ENCODE data around the gene SLC25A21. TPM values are rescaled to one million over a fixed set of nuclear protein-coding genes. Genes with fewer than 3 reads are reported as not detected.

SLC25A21 gene
- total and polyA plus RNA-seq, 2 experiments from 2014 or later, result 10.6 to 12.1 TPM

DNA sequence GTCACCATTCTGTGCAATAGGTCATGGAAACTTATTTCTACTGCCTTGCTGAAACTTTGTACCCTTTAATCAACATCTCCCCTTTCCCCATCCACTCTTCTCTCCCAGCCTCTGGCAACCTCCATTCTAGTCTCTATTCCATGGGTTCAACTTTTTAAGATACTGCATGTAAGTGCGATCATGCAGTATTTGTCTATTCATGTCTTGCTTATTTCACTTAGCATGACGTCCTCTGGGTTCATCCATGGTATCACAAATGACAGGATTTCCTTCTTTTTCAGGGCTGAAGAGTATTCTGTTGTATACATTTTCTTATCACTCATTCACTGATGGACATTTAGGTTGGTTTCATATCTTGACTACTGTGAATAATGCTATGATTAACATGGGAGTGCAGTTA is 288.4 kb downstream of the SLC25A21 start:
- no peak overlapping the region for H2AFZ ChIP-seq
- ATAC-seq, result no peak
- H3K4me3 Mint-ChIP-seq, result no peak overlapping the region

More for the DNA sequence above, 288.4 kb downstream of the SLC25A21 start:
- H3K4me3 ChIP-seq, result no peak overlapping the region
- Mint-ChIP-seq H3K4me1 (no peaks in the 10 kb centered on the region), H3K36me3 (ENCODE audit: low read depth) (no peaks in the 10 kb centered on the region), H3K27ac (no peak overlapping the region), H3K9me3 (no peaks in the 10 kb centered on the region), H3K27me3 (ENCODE audit: insufficient read depth, low read depth, poor library complexity) (peaks cover 1% of the 10 kb centered on the region)
- H3K4me1 ChIP-seq (ENCODE audit: insufficient read depth), result no peaks in the 10 kb centered on the region
- H3K79me2 ChIP-seq (replicated peaks; ENCODE audit: insufficient read depth), result no peaks in the 10 kb centered on the region
- TF ChIP-seq, protein P1, sequence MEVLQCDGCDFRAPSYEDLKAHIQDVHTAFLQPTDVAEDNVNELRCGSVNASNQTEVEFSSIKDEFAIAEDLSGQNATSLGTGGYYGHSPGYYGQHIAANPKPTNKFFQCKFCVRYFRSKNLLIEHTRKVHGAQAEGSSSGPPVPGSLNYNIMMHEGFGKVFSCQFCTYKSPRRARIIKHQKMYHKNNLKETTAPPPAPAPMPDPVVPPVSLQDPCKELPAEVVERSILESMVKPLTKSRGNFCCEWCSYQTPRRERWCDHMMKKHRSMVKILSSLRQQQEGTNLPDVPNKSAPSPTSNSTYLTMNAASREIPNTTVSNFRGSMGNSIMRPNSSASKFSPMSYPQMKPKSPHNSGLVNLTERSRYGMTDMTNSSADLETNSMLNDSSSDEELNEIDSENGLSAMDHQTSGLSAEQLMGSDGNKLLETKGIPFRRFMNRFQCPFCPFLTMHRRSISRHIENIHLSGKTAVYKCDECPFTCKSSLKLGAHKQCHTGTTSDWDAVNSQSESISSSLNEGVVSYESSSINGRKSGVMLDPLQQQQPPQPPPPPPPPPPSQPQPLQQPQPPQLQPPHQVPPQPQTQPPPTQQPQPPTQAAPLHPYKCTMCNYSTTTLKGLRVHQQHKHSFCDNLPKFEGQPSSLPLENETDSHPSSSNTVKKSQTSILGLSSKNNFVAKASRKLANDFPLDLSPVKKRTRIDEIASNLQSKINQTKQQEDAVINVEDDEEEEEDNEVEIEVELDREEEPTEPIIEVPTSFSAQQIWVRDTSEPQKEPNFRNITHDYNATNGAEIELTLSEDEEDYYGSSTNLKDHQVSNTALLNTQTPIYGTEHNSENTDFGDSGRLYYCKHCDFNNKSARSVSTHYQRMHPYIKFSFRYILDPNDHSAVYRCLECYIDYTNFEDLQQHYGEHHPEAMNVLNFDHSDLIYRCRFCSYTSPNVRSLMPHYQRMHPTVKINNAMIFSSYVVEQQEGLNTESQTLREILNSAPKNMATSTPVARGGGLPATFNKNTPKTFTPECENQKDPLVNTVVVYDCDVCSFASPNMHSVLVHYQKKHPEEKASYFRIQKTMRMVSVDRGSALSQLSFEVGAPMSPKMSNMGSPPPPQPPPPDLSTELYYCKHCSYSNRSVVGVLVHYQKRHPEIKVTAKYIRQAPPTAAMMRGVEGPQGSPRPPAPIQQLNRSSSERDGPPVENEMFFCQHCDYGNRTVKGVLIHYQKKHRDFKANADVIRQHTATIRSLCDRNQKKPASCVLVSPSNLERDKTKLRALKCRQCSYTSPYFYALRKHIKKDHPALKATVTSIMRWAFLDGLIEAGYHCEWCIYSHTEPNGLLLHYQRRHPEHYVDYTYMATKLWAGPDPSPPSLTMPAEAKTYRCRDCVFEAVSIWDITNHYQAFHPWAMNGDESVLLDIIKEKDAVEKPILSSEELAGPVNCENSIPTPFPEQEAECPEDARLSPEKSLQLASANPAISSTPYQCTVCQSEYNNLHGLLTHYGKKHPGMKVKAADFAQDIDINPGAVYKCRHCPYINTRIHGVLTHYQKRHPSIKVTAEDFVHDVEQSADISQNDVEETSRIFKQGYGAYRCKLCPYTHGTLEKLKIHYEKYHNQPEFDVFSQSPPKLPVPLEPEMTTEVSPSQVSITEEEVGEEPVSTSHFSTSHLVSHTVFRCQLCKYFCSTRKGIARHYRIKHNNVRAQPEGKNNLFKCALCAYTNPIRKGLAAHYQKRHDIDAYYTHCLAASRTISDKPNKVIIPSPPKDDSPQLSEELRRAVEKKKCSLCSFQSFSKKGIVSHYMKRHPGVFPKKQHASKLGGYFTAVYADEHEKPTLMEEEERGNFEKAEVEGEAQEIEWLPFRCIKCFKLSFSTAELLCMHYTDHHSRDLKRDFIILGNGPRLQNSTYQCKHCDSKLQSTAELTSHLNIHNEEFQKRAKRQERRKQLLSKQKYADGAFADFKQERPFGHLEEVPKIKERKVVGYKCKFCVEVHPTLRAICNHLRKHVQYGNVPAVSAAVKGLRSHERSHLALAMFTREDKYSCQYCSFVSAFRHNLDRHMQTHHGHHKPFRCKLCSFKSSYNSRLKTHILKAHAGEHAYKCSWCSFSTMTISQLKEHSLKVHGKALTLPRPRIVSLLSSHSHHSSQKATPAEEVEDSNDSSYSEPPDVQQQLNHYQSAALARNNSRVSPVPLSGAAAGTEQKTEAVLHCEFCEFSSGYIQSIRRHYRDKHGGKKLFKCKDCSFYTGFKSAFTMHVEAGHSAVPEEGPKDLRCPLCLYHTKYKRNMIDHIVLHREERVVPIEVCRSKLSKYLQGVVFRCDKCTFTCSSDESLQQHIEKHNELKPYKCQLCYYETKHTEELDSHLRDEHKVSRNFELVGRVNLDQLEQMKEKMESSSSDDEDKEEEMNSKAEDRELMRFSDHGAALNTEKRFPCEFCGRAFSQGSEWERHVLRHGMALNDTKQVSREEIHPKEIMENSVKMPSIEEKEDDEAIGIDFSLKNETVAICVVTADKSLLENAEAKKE (CRISPR knock-in tag; IDR thresholded peaks at IDR 0.05), result no peak
- TF ChIP-seq NANOG (IDR thresholded peaks at IDR 0.05; ENCODE audit: borderline replicate concordance) (no peak), ZNF331 (CRISPR knock-in tag; IDR thresholded peaks at IDR 0.05; ENCODE audit: low read depth) (no peak), STAT1 (IDR thresholded peaks at IDR 0.05; ENCODE audit: unreplicated experiment) (no peak), JUNB (IDR thresholded peaks at IDR 0.05; ENCODE audit: unreplicated experiment) (no peak), CREB1 (CRISPR knock-in tag; IDR thresholded peaks at IDR 0.05; ENCODE audit: low read depth) (no peak), ZNF114 (CRISPR knock-in tag; IDR thresholded peaks at IDR 0.05) (no peak), EZH2 (IDR thresholded peaks at IDR 0.05; ENCODE audit: low read depth, unreplicated experiment) (no peak), POLR2AphosphoS5 (IDR thresholded peaks at IDR 0.05; ENCODE audit: low read depth) (no peak), EZH2phosphoT487 (IDR thresholded peaks at IDR 0.05; ENCODE audit: unreplicated experiment) (no peak)
- TF ChIP-seq, protein P2, sequence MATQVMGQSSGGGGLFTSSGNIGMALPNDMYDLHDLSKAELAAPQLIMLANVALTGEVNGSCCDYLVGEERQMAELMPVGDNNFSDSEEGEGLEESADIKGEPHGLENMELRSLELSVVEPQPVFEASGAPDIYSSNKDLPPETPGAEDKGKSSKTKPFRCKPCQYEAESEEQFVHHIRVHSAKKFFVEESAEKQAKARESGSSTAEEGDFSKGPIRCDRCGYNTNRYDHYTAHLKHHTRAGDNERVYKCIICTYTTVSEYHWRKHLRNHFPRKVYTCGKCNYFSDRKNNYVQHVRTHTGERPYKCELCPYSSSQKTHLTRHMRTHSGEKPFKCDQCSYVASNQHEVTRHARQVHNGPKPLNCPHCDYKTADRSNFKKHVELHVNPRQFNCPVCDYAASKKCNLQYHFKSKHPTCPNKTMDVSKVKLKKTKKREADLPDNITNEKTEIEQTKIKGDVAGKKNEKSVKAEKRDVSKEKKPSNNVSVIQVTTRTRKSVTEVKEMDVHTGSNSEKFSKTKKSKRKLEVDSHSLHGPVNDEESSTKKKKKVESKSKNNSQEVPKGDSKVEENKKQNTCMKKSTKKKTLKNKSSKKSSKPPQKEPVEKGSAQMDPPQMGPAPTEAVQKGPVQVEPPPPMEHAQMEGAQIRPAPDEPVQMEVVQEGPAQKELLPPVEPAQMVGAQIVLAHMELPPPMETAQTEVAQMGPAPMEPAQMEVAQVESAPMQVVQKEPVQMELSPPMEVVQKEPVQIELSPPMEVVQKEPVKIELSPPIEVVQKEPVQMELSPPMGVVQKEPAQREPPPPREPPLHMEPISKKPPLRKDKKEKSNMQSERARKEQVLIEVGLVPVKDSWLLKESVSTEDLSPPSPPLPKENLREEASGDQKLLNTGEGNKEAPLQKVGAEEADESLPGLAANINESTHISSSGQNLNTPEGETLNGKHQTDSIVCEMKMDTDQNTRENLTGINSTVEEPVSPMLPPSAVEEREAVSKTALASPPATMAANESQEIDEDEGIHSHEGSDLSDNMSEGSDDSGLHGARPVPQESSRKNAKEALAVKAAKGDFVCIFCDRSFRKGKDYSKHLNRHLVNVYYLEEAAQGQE (IDR thresholded peaks at IDR 0.05; ENCODE audit: unreplicated experiment), result no peak
- TF ChIP-seq, protein P3, sequence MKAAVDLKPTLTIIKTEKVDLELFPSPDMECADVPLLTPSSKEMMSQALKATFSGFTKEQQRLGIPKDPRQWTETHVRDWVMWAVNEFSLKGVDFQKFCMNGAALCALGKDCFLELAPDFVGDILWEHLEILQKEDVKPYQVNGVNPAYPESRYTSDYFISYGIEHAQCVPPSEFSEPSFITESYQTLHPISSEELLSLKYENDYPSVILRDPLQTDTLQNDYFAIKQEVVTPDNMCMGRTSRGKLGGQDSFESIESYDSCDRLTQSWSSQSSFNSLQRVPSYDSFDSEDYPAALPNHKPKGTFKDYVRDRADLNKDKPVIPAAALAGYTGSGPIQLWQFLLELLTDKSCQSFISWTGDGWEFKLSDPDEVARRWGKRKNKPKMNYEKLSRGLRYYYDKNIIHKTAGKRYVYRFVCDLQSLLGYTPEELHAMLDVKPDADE (IDR thresholded peaks at IDR 0.05), result no peak
- TF ChIP-seq, protein P4, sequence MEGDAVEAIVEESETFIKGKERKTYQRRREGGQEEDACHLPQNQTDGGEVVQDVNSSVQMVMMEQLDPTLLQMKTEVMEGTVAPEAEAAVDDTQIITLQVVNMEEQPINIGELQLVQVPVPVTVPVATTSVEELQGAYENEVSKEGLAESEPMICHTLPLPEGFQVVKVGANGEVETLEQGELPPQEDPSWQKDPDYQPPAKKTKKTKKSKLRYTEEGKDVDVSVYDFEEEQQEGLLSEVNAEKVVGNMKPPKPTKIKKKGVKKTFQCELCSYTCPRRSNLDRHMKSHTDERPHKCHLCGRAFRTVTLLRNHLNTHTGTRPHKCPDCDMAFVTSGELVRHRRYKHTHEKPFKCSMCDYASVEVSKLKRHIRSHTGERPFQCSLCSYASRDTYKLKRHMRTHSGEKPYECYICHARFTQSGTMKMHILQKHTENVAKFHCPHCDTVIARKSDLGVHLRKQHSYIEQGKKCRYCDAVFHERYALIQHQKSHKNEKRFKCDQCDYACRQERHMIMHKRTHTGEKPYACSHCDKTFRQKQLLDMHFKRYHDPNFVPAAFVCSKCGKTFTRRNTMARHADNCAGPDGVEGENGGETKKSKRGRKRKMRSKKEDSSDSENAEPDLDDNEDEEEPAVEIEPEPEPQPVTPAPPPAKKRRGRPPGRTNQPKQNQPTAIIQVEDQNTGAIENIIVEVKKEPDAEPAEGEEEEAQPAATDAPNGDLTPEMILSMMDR (conservative IDR thresholded peaks at IDR 0.05; ENCODE audit: low read depth in 2 of 2), result no peak
- H3K9me2 ChIP-seq (ENCODE audit: insufficient read depth), result no peaks in the 10 kb centered on the region
- H3K27me3 ChIP-seq (ENCODE audit: insufficient read depth), result no peaks in the 10 kb centered on the region
- no peak for DNase-seq (ENCODE audit: low spot score)
- H3K36me3 ChIP-seq (ENCODE audit: insufficient read depth), result no peaks in the 10 kb centered on the region
- H3F3A ChIP-seq (replicated peaks; ENCODE audit: low read depth), result no peaks in the 10 kb centered on the region
- no peak overlapping the region for H3K4me2 ChIP-seq
- no peaks in the 10 kb centered on the region for H4K20me1 ChIP-seq (replicated peaks; ENCODE audit: insufficient read depth)
- H3K27ac ChIP-seq (ENCODE audit: low read depth), result no peak overlapping the region

Data from GM23338 (cell line).